ENCODE measurements around the gene CCDC198. TPM values are rescaled to one million over a fixed set of nuclear protein-coding genes. Genes with fewer than 3 reads are reported as not detected.

The CCDC198 gene
- polyA plus RNA-seq, 2 donors = not detected

- H3K36me3 ChIP-seq (ENCODE audit: control insufficient read depth in 2 of 2, insufficient read depth in 2 of 2, low read length in 1 of 2) = no peaks in the 10 kb centered on the region
- H3K9me3 ChIP-seq (ENCODE audit: control insufficient read depth in 2 of 2, insufficient read depth in 1 of 2, low read depth in 1 of 2, low read length in 1 of 2) = no peaks in the 10 kb centered on the region
- 77 to 81% methylated on average over 1 of the region's 1 CpG for WGBS, 2 donors
- H3K27ac ChIP-seq (ENCODE audit: low read depth in 2 of 2, low read length in 1 of 2) = no peak overlapping the region
- no peak overlapping the region for H3K4me3 ChIP-seq (ENCODE audit: low read depth in 1 of 2, low read length in 2 of 2)
- H3K4me1 ChIP-seq (ENCODE audit: control insufficient read depth in 2 of 2, insufficient read depth in 2 of 2, low read length in 1 of 2) = no peaks in the 10 kb centered on the region
- H3K27me3 ChIP-seq (ENCODE audit: control insufficient read depth in 1 of 2, insufficient read depth in 2 of 2, low read length in 2 of 2) = no peaks in the 10 kb centered on the region
Measured at GRCh38 chr14:57479197-57479596, 14.5 kb downstream of the CCDC198 start.

GRCh38 chr14:57478050-57478449 lies 15.6 kb downstream of the CCDC198 start:
- H3K4me3 ChIP-seq (ENCODE audit: low read depth in 1 of 2, low read length in 2 of 2) = no peak overlapping the region
- H3K36me3 ChIP-seq (ENCODE audit: control insufficient read depth in 2 of 2, insufficient read depth in 2 of 2, low read length in 1 of 2) = no peaks in the 10 kb centered on the region
- H3K27me3 ChIP-seq (ENCODE audit: control insufficient read depth in 1 of 2, insufficient read depth in 2 of 2, low read length in 2 of 2) = no peaks in the 10 kb centered on the region
- no peaks in the 10 kb centered on the region for H3K9me3 ChIP-seq (ENCODE audit: control insufficient read depth in 2 of 2, insufficient read depth in 1 of 2, low read depth in 1 of 2, low read length in 1 of 2)
- 46 to 53% methylated on average over 2 of the region's 2 CpGs for WGBS, 2 donors
- no peaks in the 10 kb centered on the region for H3K4me1 ChIP-seq (ENCODE audit: control insufficient read depth in 2 of 2, insufficient read depth in 2 of 2, low read length in 1 of 2)
- no peak overlapping the region for H3K27ac ChIP-seq (ENCODE audit: low read depth in 2 of 2, low read length in 1 of 2)

GRCh38 chr14:57470909-57471308 lies 22.7 kb downstream of the CCDC198 start:
- Histone ChIP-seq H3K9me3 (ENCODE audit: control insufficient read depth in 2 of 2, insufficient read depth in 1 of 2, low read depth in 1 of 2, low read length in 1 of 2) (peaks cover 0 to 4% of the 10 kb centered on the region in 2 donors), H3K27ac (ENCODE audit: low read depth in 2 of 2, low read length in 1 of 2) (no peak overlapping the region), H3K27me3 (ENCODE audit: control insufficient read depth in 1 of 2, insufficient read depth in 2 of 2, low read length in 2 of 2) (no peaks in the 10 kb centered on the region), H3K36me3 (ENCODE audit: control insufficient read depth in 2 of 2, insufficient read depth in 2 of 2, low read length in 1 of 2) (no peaks in the 10 kb centered on the region), H3K4me1 (ENCODE audit: control insufficient read depth in 2 of 2, insufficient read depth in 2 of 2, low read length in 1 of 2) (no peaks in the 10 kb centered on the region), H3K4me3 (ENCODE audit: low read depth in 1 of 2, low read length in 2 of 2) (no peak overlapping the region)
- 94 to 97% methylated on average over 1 of the region's 1 CpG for WGBS, 2 donors

- H3K27ac ChIP-seq (ENCODE audit: low read depth in 2 of 2, low read length in 1 of 2) = no peak overlapping the region
- H3K36me3 ChIP-seq (ENCODE audit: control insufficient read depth in 2 of 2, insufficient read depth in 2 of 2, low read length in 1 of 2) = no peaks in the 10 kb centered on the region
- no peak overlapping the region for H3K4me3 ChIP-seq (ENCODE audit: low read depth in 1 of 2, low read length in 2 of 2)
- no peaks in the 10 kb centered on the region for H3K27me3 ChIP-seq (ENCODE audit: control insufficient read depth in 1 of 2, insufficient read depth in 2 of 2, low read length in 2 of 2)
- 81 to 84% methylated on average over 6 of the region's 6 CpGs for WGBS, 2 donors
- H3K9me3 ChIP-seq (ENCODE audit: control insufficient read depth in 2 of 2, insufficient read depth in 1 of 2, low read depth in 1 of 2, low read length in 1 of 2) = no peaks in the 10 kb centered on the region
- no peaks in the 10 kb centered on the region for H3K4me1 ChIP-seq (ENCODE audit: control insufficient read depth in 2 of 2, insufficient read depth in 2 of 2, low read length in 1 of 2)
Measured at GRCh38 chr14:57464008-57464730, 29.5 kb downstream of the CCDC198 start.

- 82 to 90% methylated on average over 3 of the region's 3 CpGs for WGBS, 2 donors
- Histone ChIP-seq H3K4me1 (ENCODE audit: control insufficient read depth in 2 of 2, insufficient read depth in 2 of 2, low read length in 1 of 2) (no peaks in the 10 kb centered on the region), H3K9me3 (ENCODE audit: control insufficient read depth in 2 of 2, insufficient read depth in 1 of 2, low read depth in 1 of 2, low read length in 1 of 2) (no peaks in the 10 kb centered on the region), H3K4me3 (ENCODE audit: low read depth in 1 of 2, low read length in 2 of 2) (no peak overlapping the region), H3K36me3 (ENCODE audit: control insufficient read depth in 2 of 2, insufficient read depth in 2 of 2, low read length in 1 of 2) (no peaks in the 10 kb centered on the region), H3K27me3 (ENCODE audit: control insufficient read depth in 1 of 2, insufficient read depth in 2 of 2, low read length in 2 of 2) (no peaks in the 10 kb centered on the region), H3K27ac (ENCODE audit: low read depth in 2 of 2, low read length in 1 of 2) (no peak overlapping the region)
Measured at GRCh38 chr14:57462551-57462950, 31.1 kb downstream of the CCDC198 start.

- no peak overlapping the region for H3K27ac ChIP-seq (ENCODE audit: low read depth in 2 of 2, low read length in 1 of 2)
Measured at GRCh38 chr14:57461777-57462320, 31.8 kb downstream of the CCDC198 start.

GRCh38 chr14:57435923-57436322 lies 57.7 kb downstream of the CCDC198 start:
- Histone ChIP-seq H3K4me3 (ENCODE audit: low read depth in 1 of 2, low read length in 2 of 2) (no peak overlapping the region), H3K27ac (ENCODE audit: low read depth in 2 of 2, low read length in 1 of 2) (no peak overlapping the region), H3K4me1 (ENCODE audit: control insufficient read depth in 2 of 2, insufficient read depth in 2 of 2, low read length in 1 of 2) (no peaks in the 10 kb centered on the region), H3K36me3 (ENCODE audit: control insufficient read depth in 2 of 2, insufficient read depth in 2 of 2, low read length in 1 of 2) (no peaks in the 10 kb centered on the region), H3K27me3 (ENCODE audit: control insufficient read depth in 1 of 2, insufficient read depth in 2 of 2, low read length in 2 of 2) (no peaks in the 10 kb centered on the region), H3K9me3 (ENCODE audit: control insufficient read depth in 2 of 2, insufficient read depth in 1 of 2, low read depth in 1 of 2, low read length in 1 of 2) (no peaks in the 10 kb centered on the region)

More at GRCh38 chr14:57461777-57462320, 31.8 kb downstream of the CCDC198 start:
- Histone ChIP-seq H3K36me3 (ENCODE audit: control insufficient read depth in 2 of 2, insufficient read depth in 2 of 2, low read length in 1 of 2) (no peaks in the 10 kb centered on the region), H3K4me1 (ENCODE audit: control insufficient read depth in 2 of 2, insufficient read depth in 2 of 2, low read length in 1 of 2) (no peaks in the 10 kb centered on the region), H3K27me3 (ENCODE audit: control insufficient read depth in 1 of 2, insufficient read depth in 2 of 2, low read length in 2 of 2) (no peaks in the 10 kb centered on the region), H3K9me3 (ENCODE audit: control insufficient read depth in 2 of 2, insufficient read depth in 1 of 2, low read depth in 1 of 2, low read length in 1 of 2) (no peaks in the 10 kb centered on the region), H3K4me3 (ENCODE audit: low read depth in 1 of 2, low read length in 2 of 2) (no peak overlapping the region)
- 68 to 73% methylated on average over 5 of the region's 5 CpGs for WGBS, 2 donors

- H3K4me1 ChIP-seq (ENCODE audit: control insufficient read depth in 2 of 2, insufficient read depth in 2 of 2, low read length in 1 of 2) = no peaks in the 10 kb centered on the region
- H3K36me3 ChIP-seq (ENCODE audit: control insufficient read depth in 2 of 2, insufficient read depth in 2 of 2, low read length in 1 of 2) = no peaks in the 10 kb centered on the region
- 92 to 94% methylated on average over 3 of the region's 3 CpGs for WGBS, 2 donors
- H3K27ac ChIP-seq (ENCODE audit: low read depth in 2 of 2, low read length in 1 of 2) = no peak overlapping the region
- no peaks in the 10 kb centered on the region for H3K9me3 ChIP-seq (ENCODE audit: control insufficient read depth in 2 of 2, insufficient read depth in 1 of 2, low read depth in 1 of 2, low read length in 1 of 2)
- H3K4me3 ChIP-seq (ENCODE audit: low read depth in 1 of 2, low read length in 2 of 2) = no peak overlapping the region
- no peaks in the 10 kb centered on the region for H3K27me3 ChIP-seq (ENCODE audit: control insufficient read depth in 1 of 2, insufficient read depth in 2 of 2, low read length in 2 of 2)
Measured at GRCh38 chr14:57420986-57421385, 72.7 kb downstream of the CCDC198 start.

GRCh38 chr14:57420033-57420432 lies 73.6 kb downstream of the CCDC198 start:
- Histone ChIP-seq H3K36me3 (ENCODE audit: control insufficient read depth in 2 of 2, insufficient read depth in 2 of 2, low read length in 1 of 2) (no peaks in the 10 kb centered on the region), H3K27me3 (ENCODE audit: control insufficient read depth in 1 of 2, insufficient read depth in 2 of 2, low read length in 2 of 2) (no peaks in the 10 kb centered on the region), H3K4me3 (ENCODE audit: low read depth in 1 of 2, low read length in 2 of 2) (no peak overlapping the region), H3K9me3 (ENCODE audit: control insufficient read depth in 2 of 2, insufficient read depth in 1 of 2, low read depth in 1 of 2, low read length in 1 of 2) (no peaks in the 10 kb centered on the region), H3K27ac (ENCODE audit: low read depth in 2 of 2, low read length in 1 of 2) (no peak overlapping the region), H3K4me1 (ENCODE audit: control insufficient read depth in 2 of 2, insufficient read depth in 2 of 2, low read length in 1 of 2) (no peaks in the 10 kb centered on the region)
- 69 to 73% methylated on average over 4 of the region's 4 CpGs for WGBS, 2 donors

Data from esophagus (tissue), 2 donors.